ENCODE results near the gene TGOLN2.

TGOLN2 gene

DNA sequence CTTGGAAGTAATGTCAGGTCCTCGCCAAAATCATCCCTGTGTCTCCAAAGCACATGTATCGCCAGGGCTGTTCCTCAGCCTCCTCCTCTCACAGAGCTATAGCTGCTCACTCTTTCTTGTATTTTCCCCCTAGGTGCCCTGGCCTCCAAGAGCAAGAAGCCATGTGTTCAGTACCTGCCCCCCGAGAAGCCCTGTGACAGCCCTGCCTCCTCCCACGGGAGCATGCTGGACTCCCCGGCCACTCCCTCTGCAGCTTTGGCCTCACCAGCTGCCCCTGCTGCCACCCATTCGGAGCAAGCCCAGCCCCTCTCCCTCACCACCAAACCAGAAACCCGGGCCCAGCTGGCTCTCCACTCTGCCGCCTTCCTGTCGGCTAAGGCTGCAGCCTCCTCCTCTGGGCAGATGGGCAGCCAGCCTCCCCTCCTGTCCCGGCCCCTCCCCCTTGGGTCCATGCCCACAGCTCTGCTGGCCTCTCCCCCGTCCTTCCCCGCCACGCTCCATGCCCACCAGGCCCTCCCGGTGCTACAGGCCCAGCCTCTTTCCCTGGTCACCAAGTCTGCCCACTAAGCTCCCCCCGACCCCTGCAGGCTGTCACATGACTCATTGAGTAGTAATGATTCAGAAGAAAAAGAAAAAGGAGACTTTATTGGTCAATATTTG is 18.8 kb downstream of the TGOLN2 start:
- DNase-seq (ENCODE audit: low read depth in 2 of 2), result no peak

- DNase-seq (ENCODE audit: low read depth in 2 of 2), result no peak
Observed at GRCh38 chr2:85308201-85308600, 19.6 kb downstream of the TGOLN2 start.

DNA sequence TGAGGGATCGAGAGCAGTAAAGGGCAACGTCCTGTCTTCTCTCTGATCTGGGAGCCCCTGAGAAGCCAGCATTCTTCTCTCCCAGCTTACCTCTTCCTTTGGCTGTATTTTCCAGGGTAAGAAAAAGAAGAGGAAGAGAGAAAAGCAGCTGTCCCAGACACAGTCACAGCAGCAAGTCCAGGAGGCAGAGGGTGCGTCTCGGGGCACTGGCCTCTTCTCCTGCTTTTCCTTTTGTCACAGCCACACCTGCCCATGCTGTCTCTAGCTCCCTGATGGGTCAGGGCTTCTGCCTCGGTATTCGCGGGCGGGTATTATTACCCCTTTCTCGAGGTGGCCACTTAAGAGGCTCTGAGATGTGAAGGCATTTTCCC is 20.3 kb downstream of the TGOLN2 start:
- no peak for DNase-seq (ENCODE audit: low read depth in 2 of 2)

DNA sequence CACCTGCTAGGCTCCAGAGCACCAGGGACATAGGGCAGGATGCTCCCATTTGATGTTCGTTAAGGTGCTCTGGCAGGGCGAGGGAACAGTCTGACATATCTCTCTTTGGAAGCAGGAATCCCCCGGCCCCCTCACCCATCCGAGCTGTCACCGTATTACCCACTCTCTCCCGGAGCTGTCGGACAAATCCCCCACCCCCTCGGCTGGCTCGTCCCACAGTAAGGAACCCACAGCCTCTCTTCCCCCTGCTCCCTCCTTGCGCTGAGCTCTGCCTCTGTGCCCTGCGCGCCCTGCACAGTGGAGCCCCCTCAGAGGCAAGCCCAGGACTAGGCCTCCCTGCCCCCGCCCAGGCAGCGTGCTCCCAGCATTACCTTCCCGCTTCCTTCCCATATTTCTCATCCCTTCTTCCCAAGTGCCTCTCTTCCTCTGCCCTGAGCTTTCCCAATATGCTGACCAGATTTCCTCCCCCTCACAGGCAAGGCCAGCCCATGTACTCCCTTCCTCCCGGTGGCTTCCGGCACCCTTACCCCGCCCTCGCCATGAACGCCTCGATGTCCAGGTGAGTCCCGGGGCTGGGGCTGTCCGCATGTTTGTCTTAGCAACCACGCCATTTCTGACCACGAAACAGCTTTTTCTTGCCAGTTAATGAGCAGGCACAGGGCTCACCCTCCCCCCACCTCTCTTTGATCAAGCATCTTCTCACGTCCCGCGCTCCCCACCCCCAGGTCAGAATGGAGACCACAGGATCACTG is 23.8 kb downstream of the TGOLN2 start:
- DNase-seq (ENCODE audit: low read depth in 2 of 2), result no peak

DNA sequence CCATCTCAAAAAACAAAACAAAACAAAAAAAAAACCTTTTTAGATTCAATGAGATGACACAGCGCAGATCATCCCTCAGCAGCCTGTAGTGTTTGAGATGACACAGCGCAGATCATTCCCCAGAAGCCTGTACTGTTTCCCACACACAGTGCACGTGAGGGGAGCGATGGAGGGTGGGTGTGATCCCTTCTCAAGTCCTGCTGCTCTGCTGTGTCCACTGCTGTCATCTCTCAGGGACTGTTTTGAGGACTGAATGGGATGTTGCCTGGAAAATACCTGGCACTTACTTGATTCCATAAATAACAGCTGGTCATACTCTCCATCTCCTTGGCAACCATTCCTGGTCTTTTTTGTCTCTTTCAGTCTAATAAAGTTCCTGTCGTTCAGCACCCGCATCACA is 25.7 kb downstream of the TGOLN2 start:
- no peak for DNase-seq (ENCODE audit: low read depth in 2 of 2)

GRCh38 chr2:85291425-85292023 is 36.3 kb downstream of the TGOLN2 start:
- DNase-seq (ENCODE audit: low read depth in 2 of 2), result no peak

GRCh38 chr2:85288244-85288725 is 39.5 kb downstream of the TGOLN2 start:
- DNase-seq (ENCODE audit: low read depth in 2 of 2), result no peak

- no peak for DNase-seq (ENCODE audit: low read depth in 2 of 2)
Observed at GRCh38 chr2:85287721-85288120, 40.1 kb downstream of the TGOLN2 start.

DNA sequence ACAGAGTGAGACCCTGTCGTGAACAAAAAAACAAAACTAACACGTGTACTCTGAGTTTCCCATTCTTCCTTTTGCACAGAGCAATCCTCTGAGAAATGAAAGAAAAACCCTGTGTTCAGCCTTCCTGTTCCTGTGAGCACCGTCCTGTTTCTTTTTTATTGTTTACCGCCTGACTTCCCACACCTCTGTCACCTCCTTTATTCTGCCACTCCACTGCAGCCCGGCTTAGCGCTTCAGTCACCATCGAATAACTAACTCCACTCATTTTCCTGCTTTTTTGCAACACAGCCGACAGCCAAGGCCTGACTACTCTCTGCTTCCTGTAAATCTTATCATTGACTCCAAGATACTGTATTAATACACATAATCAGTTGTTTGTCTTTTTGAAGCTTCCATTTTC is 40.9 kb downstream of the TGOLN2 start:
- no peak for DNase-seq (ENCODE audit: low read depth in 2 of 2)

DNA sequence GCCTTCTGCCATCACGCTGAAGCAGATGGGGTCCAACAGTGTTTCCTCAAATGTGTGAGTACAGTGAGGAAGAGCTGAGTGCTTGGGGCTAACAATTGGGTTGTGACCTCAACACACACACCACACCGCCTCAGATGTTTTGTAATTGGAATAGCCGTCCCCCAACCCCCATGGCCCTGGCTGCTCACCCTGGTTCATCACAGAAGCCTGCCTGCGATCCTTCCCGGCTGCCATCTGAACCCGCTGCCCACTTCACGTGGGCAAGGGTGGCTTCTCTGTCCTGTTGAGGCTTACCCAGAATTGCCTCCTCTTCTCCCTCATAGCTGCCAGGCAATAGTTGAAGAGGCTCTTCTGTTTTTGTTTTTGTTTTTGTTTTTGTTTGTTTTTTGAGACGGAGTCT is 44.1 kb downstream of the TGOLN2 start:
- no peak for DNase-seq (ENCODE audit: low read depth in 2 of 2)

DNA sequence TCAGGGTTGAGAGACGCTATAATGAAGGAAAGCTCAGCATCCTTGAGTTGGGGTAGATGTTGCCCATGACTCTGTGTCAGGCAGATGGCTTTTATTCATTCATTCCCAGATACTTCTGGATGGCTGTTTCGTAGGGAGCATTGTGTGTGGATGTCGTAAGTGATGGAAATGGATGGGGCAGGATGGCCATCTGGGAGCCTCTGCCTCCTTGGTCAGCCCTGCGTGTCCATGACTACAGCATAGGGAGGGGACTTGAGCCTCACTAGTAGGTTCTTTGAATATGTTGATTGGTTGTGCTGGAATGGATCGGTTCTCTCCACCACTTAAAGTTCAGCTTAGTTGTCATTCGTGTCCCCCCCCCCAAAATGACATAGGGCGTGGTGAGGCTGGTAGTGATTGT is 44.9 kb downstream of the TGOLN2 start:
- DNase-seq (ENCODE audit: low read depth in 2 of 2), result no peak

- no peak for DNase-seq (ENCODE audit: low read depth in 2 of 2)
Observed at GRCh38 chr2:85281553-85281952, 46.2 kb downstream of the TGOLN2 start.

GRCh38 chr2:85278361-85278760 is 49.4 kb downstream of the TGOLN2 start:
- DNase-seq (ENCODE audit: low read depth in 2 of 2), result no peak

DNA sequence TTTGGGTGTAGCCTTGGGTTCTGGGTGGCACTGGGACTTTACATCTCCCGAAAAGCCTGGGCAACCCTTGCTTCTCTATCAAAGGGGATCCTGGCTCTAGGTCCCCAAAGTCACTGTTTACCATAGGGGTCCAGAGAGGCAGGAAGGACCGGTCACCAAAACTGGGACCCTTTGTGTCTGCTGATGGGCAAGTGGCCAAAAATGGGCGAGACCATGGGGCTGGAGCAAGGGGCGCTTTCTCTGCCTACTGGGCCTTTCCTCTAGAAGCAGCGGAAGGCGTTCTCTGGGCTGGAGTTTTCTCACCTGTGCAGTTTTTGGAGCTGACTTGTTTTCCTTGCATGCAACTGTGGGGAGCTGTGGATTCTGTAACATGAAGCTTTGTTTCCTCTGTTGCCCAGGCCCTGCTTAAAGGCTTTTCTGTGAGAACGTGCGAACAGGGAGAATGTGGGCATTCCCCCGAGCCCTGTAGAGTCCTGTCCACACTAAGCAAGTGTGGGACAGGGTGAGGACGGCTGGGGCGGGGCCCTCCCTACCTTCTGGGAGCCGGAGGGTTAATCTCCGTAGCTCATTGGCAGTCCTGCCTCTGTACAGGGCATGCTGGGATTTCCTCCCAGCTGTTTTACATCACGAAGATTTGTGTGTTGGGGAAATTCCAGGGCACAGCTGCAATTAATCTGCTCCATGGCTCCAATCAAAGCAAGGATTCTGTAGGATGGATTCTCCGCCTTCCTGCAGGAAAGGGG is 50.2 kb downstream of the TGOLN2 start:
- DNase-seq (ENCODE audit: low read depth in 2 of 2), result no peak

DNA sequence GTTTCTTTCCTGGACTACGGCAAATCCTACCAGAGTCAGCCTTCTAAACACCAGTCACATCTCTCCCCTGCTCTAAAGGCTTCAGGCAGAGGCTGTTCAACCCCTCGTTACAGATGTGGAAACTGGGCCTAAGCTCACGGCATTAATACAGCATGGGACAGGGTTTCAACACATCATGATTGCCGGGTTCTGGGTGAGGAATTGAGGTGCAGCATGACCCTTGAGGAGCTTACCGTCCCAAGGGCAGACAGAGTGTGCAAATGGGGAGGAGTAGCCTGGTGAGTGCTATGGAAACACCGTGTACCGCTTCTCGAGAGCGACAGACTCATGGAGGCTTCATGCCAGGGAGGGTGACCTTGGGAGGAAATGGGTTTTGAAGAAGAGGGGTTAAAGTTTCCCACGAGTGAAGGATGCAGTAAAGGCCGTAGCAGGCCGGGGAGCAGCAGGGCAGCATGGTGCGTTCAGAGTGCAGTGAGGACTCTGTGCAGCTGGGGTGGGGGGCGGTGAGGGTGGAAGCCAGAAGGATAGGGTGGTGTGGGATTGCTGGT is 51.1 kb downstream of the TGOLN2 start:
- DNase-seq (ENCODE audit: low read depth in 2 of 2), result no peak

- no peak for DNase-seq (ENCODE audit: low read depth in 2 of 2)
Observed at GRCh38 chr2:85275984-85276540, 51.7 kb downstream of the TGOLN2 start.

- no peak for DNase-seq (ENCODE audit: low read depth in 2 of 2)
Observed at GRCh38 chr2:85273738-85274731, 53.8 kb downstream of the TGOLN2 start.

DNA sequence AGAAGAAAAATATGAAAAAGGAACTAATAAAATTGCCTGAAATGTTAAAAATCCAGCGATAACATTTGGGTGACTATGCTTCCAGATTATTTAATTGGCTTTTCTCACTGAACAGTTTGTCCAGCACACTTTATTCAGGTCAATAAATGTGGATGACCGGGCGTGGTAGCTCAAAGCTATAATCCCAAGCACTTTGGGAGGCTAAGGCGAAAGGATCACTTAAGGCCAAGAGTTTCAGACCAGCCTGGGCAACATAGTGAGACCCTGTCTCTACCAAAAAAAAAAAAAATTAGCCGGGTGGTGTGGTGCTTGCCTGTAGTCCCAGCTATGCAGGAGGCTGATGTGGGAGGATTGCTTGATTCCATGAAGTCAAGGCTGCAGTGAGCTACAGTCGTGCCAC is 55.4 kb downstream of the TGOLN2 start:
- no peak for DNase-seq (ENCODE audit: low read depth in 2 of 2)

GRCh38 chr2:85269959-85270358 is 57.8 kb downstream of the TGOLN2 start:
- DNase-seq (ENCODE audit: low read depth in 2 of 2), result no peak
